Measurements from ENCODE around the gene EBF3. TPM values are rescaled to one million over a fixed set of nuclear protein-coding genes. Genes with fewer than 3 reads are reported as not detected.

Gene EBF3
- total RNA-seq, 4 donors from 2014 or later: 29.1 to 50.9 (median 43.9) TPM

- no peak for TF ChIP-seq CTCF (IDR thresholded peaks at IDR 0.05; ENCODE audit: low read depth)
These were observed 76.6 kb downstream of the EBF3 start for GRCh38 chr10:129887381-129887905.

GRCh38 chr10:129886263-129886662 is 77.8 kb downstream of the EBF3 start:
- no peak for TF ChIP-seq CTCF (IDR thresholded peaks at IDR 0.05; ENCODE audit: low read depth)

GRCh38 chr10:129885526-129885925 is 78.5 kb downstream of the EBF3 start:
- TF ChIP-seq CTCF (IDR thresholded peaks at IDR 0.05; ENCODE audit: low read depth): no peak

GRCh38 chr10:129884398-129885078 is 79.5 kb downstream of the EBF3 start:
- no peak for TF ChIP-seq CTCF (IDR thresholded peaks at IDR 0.05; ENCODE audit: low read depth)

GRCh38 chr10:129883626-129884397 is 80.3 kb downstream of the EBF3 start:
- no peak for TF ChIP-seq CTCF (IDR thresholded peaks at IDR 0.05; ENCODE audit: low read depth)

- no peak for TF ChIP-seq CTCF (IDR thresholded peaks at IDR 0.05; ENCODE audit: low read depth)
These were observed 81.0 kb downstream of the EBF3 start for GRCh38 chr10:129883029-129883428.

- TF ChIP-seq CTCF (IDR thresholded peaks at IDR 0.05; ENCODE audit: low read depth): no peak
These were observed 81.6 kb downstream of the EBF3 start for GRCh38 chr10:129882291-129883010.
